Endothelial cell of umbilical vein (primary cell): ENCODE results near the gene SDC4. TPM values are rescaled to one million over a fixed set of nuclear protein-coding genes. Genes with fewer than 3 reads are reported as not detected.

Experiments
- BruUV-seq: library from RNA; stranded (reverse); fragments of 400-500 nt; replicated peaks from 2 replicates; lab custom pipeline; 2021; lab: Mats Ljungman, UMichigan
- CTCF ChIA-PET: fragments of 300-600, 350-600 bp; sonication (Branson Sonifier 250); formaldehyde crosslinking; loops from one replicate; lab custom pipeline; 2021; ENCODE audit warnings: antibody characterized with exemption, inconsistent platforms; lab: Charles Lee
- POLR2A ChIA-PET: fragments of 300-600, 350-600 bp; sonication (Branson Sonifier 250); formaldehyde crosslinking; loops from one replicate; lab custom pipeline; 2021; ENCODE audit warnings: antibody characterized with exemption, inconsistent platforms; lab: Charles Lee
- DNase-seq: peaks from one replicate; pipeline ENCODE4 v3.0.0-alpha.2; 2011; ENCODE audit warnings: low read depth, low spot score
- FAIRE-seq: peaks from 2 replicates; lab custom pipeline; 2011; peaks lifted over from hg19 to GRCh38; lab: Jason Lieb, UNC
- H2AFZ ChIP-seq: 2 replicates; pipeline ENCODE4 v1.6.0; 2012; ENCODE audit warnings: low read depth, low read length, control low read depth, inconsistent platforms
- H3K27ac ChIP-seq: 2 replicates; pipeline ENCODE4 v1.5.1; 2011; ENCODE audit warnings: low read depth, mild to moderate bottlenecking, control low read depth, low read length, moderate library complexity; ENCODE audit not compliant: insufficient read depth
- H3K27me3 ChIP-seq, 2 experiments: 2 replicates each; pipeline versions ENCODE4 v1.6.0 to v1.6.1; 2011; ENCODE audit warnings: low read length in 2 of 2, mixed read lengths in 1 of 2; ENCODE audit not compliant: control insufficient read depth in 2 of 2, insufficient read depth in 2 of 2
- H3K36me3 ChIP-seq, 2 experiments: 2 replicates in 1 of 2; 3 replicates in 1 of 2; pipeline ENCODE4 v1.5.1; 2011; ENCODE audit warnings: low read length in 2 of 2, mild to moderate bottlenecking in 1 of 2, moderate library complexity in 1 of 2; ENCODE audit not compliant: control insufficient read depth in 2 of 2, insufficient read depth in 2 of 2; ENCODE audit errors: extremely low read depth in 1 of 2
- H3K4me1 ChIP-seq: 3 replicates; pipeline ENCODE4 v1.5.1; 2011; ENCODE audit warnings: mild to moderate bottlenecking, low read length; ENCODE audit not compliant: control insufficient read depth, insufficient read depth; ENCODE audit errors: extremely low read depth
- H3K4me2 ChIP-seq: 2 replicates; pipeline ENCODE4 v1.6.1; 2011; ENCODE audit warnings: low read length, control low read depth, mixed read lengths; ENCODE audit not compliant: insufficient read depth
- H3K4me3 ChIP-seq, 3 experiments: fragments of 200-600 bp in 1 of 3; sonication (generic), shearing (Covaris generic) in 1 of 3; replicated peaks in 1 of 3; 2 replicates each; pipeline ENCODE4 v1.5.1; 2011 to 2016; ENCODE audit warnings: control low read depth in 3 of 3, low read length in 3 of 3, mild to moderate bottlenecking in 2 of 3, inconsistent platforms in 1 of 3, low read depth in 1 of 3, moderate library complexity in 1 of 3; ENCODE audit not compliant: insufficient read depth in 1 of 3
- H3K79me2 ChIP-seq: 2 replicates; pipeline ENCODE4 v1.6.0; 2012; ENCODE audit warnings: low read length, inconsistent platforms; ENCODE audit not compliant: control insufficient read depth, insufficient read depth
- H3K9ac ChIP-seq: replicated peaks from 2 replicates; pipeline ENCODE3; 2011; ENCODE audit warnings: low read length, control low read depth; ENCODE audit not compliant: insufficient read depth; ENCODE audit errors: extremely low read depth
- H3K9me1 ChIP-seq: replicated peaks from 3 replicates; pipeline ENCODE4 v1.6.0; 2011; ENCODE audit warnings: mild to moderate bottlenecking, low read length; ENCODE audit not compliant: control insufficient read depth, insufficient read depth; ENCODE audit errors: extremely low read depth
- H3K9me3 ChIP-seq: replicated peaks from 2 replicates; pipeline ENCODE4 v1.5.1; 2012; ENCODE audit warnings: low read length, inconsistent platforms; ENCODE audit not compliant: control insufficient read depth, insufficient read depth
- H4K20me1 ChIP-seq: replicated peaks from 2 replicates; pipeline ENCODE3; 2011; ENCODE audit warnings: mild to moderate bottlenecking, low read length; ENCODE audit not compliant: control insufficient read depth, insufficient read depth; ENCODE audit errors: extremely low read depth
- CTCF ChIP-seq, 2 donors: IDR thresholded peaks; 1 replicate in 1 of 2; 2 replicates in 1 of 2; pipeline ENCODE4 v1.5.1; 2011; ENCODE audit warnings: low read length in 2 of 2, mild to moderate bottlenecking in 2 of 2, moderate library complexity in 2 of 2, control low read depth in 1 of 2, inconsistent platforms in 1 of 2, low read depth in 1 of 2; ENCODE audit not compliant: insufficient read depth in 1 of 2; ENCODE audit errors: extremely low read depth in 1 of 2
- EZH2 ChIP-seq: IDR thresholded peaks from 2 replicates; pipeline ENCODE4 v1.6.1; 2012; ENCODE audit warnings: borderline replicate concordance, low read depth, mild to moderate bottlenecking, moderate library complexity, low read length, inconsistent platforms; ENCODE audit not compliant: severe bottlenecking
- FOS ChIP-seq: IDR thresholded peaks from 2 replicates; pipeline ENCODE4 v1.6.1; 2011; ENCODE audit warnings: mild to moderate bottlenecking, low read length, moderate library complexity, borderline replicate concordance; ENCODE audit not compliant: insufficient read depth
- GATA2 ChIP-seq: IDR thresholded peaks from 2 replicates; pipeline ENCODE4 v1.7.0; 2011; ENCODE audit warnings: low read depth, mild to moderate bottlenecking, moderate library complexity, mixed read lengths, low read length; ENCODE audit not compliant: insufficient read length, insufficient read depth
- JUN ChIP-seq: IDR thresholded peaks from 2 replicates; pipeline ENCODE4 v1.6.1; 2011; ENCODE audit warnings: borderline replicate concordance, low read depth; ENCODE audit not compliant: insufficient read length, insufficient read depth
- MAX ChIP-seq: IDR thresholded peaks from 2 replicates; pipeline ENCODE4 v1.6.1; 2011; ENCODE audit not compliant: insufficient read depth, insufficient read length
- MYC ChIP-seq: IDR thresholded peaks from one replicate; pipeline ENCODE4 v1.6.1; 2011; ENCODE audit warnings: mild to moderate bottlenecking, low read depth, low read length
- POLR2A ChIP-seq: IDR thresholded peaks from 2 replicates; pipeline ENCODE4 v1.6.1; 2012; ENCODE audit warnings: low read depth, mild to moderate bottlenecking, control low read depth, low read length
- POLR2AphosphoS5 ChIP-seq: IDR thresholded peaks from 2 replicates; pipeline ENCODE4 v1.6.1; 2012; ENCODE audit warnings: low read depth, mild to moderate bottlenecking, control low read depth, low read length, moderate library complexity; ENCODE audit not compliant: insufficient read depth
- dilution Hi-C: fragments of 300-500 bp; cut with MboI; formaldehyde crosslinking; loops from one replicate; pipeline ENCODE4 v1.15.0; 2019; ENCODE audit warnings: low sequenced_read_pairs; ENCODE audit not compliant: extremely low pct_ligation_motif_present
- intact Hi-C: fragments of 100-400 bp; cut with micrococcal nuclease; formaldehyde crosslinking; loops from one replicate; pipeline ENCODE4 v1.10.0; 2022
- polyA plus RNA-seq, 4 experiments: library from polyadenylated mRNA; depleted of rRNA in 3 of 4; stranded (reverse) in 3 of 4; unstranded in 1 of 4; fragments of >200 nt; gene quantifications; 2 replicates each; pipeline versions ENCODE4 v1.2.1 to v1.2.3, GENCODE V29; 2011 to 2012; ENCODE audit warnings: missing spikeins in 1 of 4
- total RNA-seq: library from RNA; stranded (reverse); gene quantifications from 2 replicates; pipeline ENCODE4 v1.2.3, GENCODE V29; 2021

The SDC4 gene
- total and polyA plus RNA-seq, 2 donors (not counting 3 experiments of a cell fraction or from before 2014, with no cell fraction given) = 26.3 to 32.0 TPM

- DNase-seq = no peak
- CTCF ChIA-PET = interaction anchor here (1.0 kb wide), 1 partner anchor 130 kb away, joined by 4 read pairs; no protein-coding TSS in a partner anchor
- Histone ChIP-seq H4K20me1 (no peaks in the 10 kb centered on the region), H3K27me3 (peaks cover 15 to 28% of the 10 kb centered on the region in 2 experiments), H2AFZ (no peak overlapping the region), H3K27ac (no peak overlapping the region), H3K9me3 (no peaks in the 10 kb centered on the region), H3K4me1 (no peaks in the 10 kb centered on the region), H3K79me2 (no peaks in the 10 kb centered on the region), H3K9me1 (no peaks in the 10 kb centered on the region), H3K4me3 (no peak overlapping the region), H3K4me2 (no peak overlapping the region), H3K9ac (no peak overlapping the region), H3K36me3 (no peaks in the 10 kb centered on the region)
- FAIRE-seq = no peak
- BruUV-seq = no TSS peak
- dilution Hi-C loops = no loop called here
- no peak for TF ChIP-seq JUN
- no peak for TF ChIP-seq CTCF (IDR thresholded peaks at IDR 0.05; ENCODE audit: extremely low read depth in 1 of 2, insufficient read depth in 1 of 2, low read depth in 1 of 2, low read length in 2 of 2)
- TF ChIP-seq MYC = no peak
- TF ChIP-seq POLR2A = no peak
- TF ChIP-seq EZH2 = no peak
- TF ChIP-seq FOS = no peak
- TF ChIP-seq POLR2AphosphoS5 = no peak
- TF ChIP-seq MAX = no peak
- no peak for TF ChIP-seq GATA2
- intact Hi-C loops = loop anchor here (1.0 kb wide), 1 partner anchor 464 kb away; no protein-coding TSS in a partner anchor
- POLR2A ChIA-PET = no interaction called here
Observed at GRCh38 chr20:45307076-45307640, 41.1 kb downstream of the SDC4 start.
